GM10266 (cell line): ENCODE results near the gene XRCC4.

Experiments
- DNase-seq: peaks from one replicate; pipeline ENCODE4 v3.0.0; 2012; ENCODE audit errors: extremely low spot score
- CTCF ChIP-seq: IDR thresholded peaks from 2 replicates; pipeline ENCODE4 v1.5.1; 2012; ENCODE audit warnings: mild to moderate bottlenecking, low read depth; ENCODE audit not compliant: control insufficient read depth, insufficient read depth; ENCODE audit errors: missing control alignments

XRCC4 gene

GRCh38 chr5:83281658-83282057 is 204.3 kb downstream of the XRCC4 start:
- no peak for TF ChIP-seq CTCF
- no peak for DNase-seq

- no peak for TF ChIP-seq CTCF
- DNase-seq = no peak
Measured at GRCh38 chr5:83283761-83284160, 206.4 kb downstream of the XRCC4 start.

GRCh38 chr5:83285661-83286398 is 208.5 kb downstream of the XRCC4 start:
- no peak for DNase-seq
- no peak for TF ChIP-seq CTCF

GRCh38 chr5:83294246-83294645 is 216.9 kb downstream of the XRCC4 start:
- TF ChIP-seq CTCF = no peak
- DNase-seq = no peak

- DNase-seq = no peak
- no peak for TF ChIP-seq CTCF
Measured at GRCh38 chr5:83299353-83299752, 222.0 kb downstream of the XRCC4 start.

GRCh38 chr5:83306572-83307241 is 229.4 kb downstream of the XRCC4 start:
- no peak for TF ChIP-seq CTCF
- DNase-seq = peak; percentile 54

GRCh38 chr5:83312663-83313062 is 235.3 kb downstream of the XRCC4 start:
- no peak for DNase-seq
- TF ChIP-seq CTCF = no peak
